Prostate gland (tissue), 2 donors: ENCODE data around the gene PLEKHA7. TPM values are rescaled to one million over a fixed set of nuclear protein-coding genes. Genes with fewer than 3 reads are reported as not detected.
A peak's percentile ranks its signal among the peaks of the same experiment; 100 is the strongest.

Experiments used
- DNase-seq: peaks from one replicate; pipeline ENCODE4 v3.0.0-alpha.2; 2019; ENCODE audit warnings: low spot score
- H3K27ac ChIP-seq, 2 donors: fragments of 200-600 bp; sonication (generic); 2 replicates each; pipeline ENCODE4 v1.5.1; 2017 to 2019
- H3K27me3 ChIP-seq: fragments of 200-600 bp; sonication (generic); replicated peaks from 2 replicates; pipeline ENCODE4 v1.5.1; 2019; ENCODE audit not compliant: insufficient read depth
- H3K36me3 ChIP-seq, 2 donors: fragments of 200-600 bp; sonication (generic); 1 replicate in 1 of 2; 2 replicates in 1 of 2; pipeline versions ENCODE4 v1.5.1 to v1.8.1; 2017 to 2019
- H3K4me1 ChIP-seq: fragments of 200-600 bp; sonication (generic); replicated peaks from 2 replicates; pipeline ENCODE4 v1.5.1; 2019
- H3K4me3 ChIP-seq, 2 donors: fragments of 200-600 bp; sonication (generic); 2 replicates each; pipeline ENCODE4 v1.5.1; 2017 to 2019
- H3K9me3 ChIP-seq: fragments of 200-600 bp; sonication (generic); 2 replicates; pipeline ENCODE4 v1.5.1; 2017
- CTCF ChIP-seq, 4 experiments: fragments of 200-600 bp in 2 of 4; fragments of 450-650 bp in 2 of 4; sonication (generic) in 2 of 4; IDR thresholded peaks; 1 replicate in 3 of 4; 2 replicates in 1 of 4; pipeline ENCODE4 v1.5.1; 2016 to 2019; ENCODE audit warnings: antibody characterized with exemption in 4 of 4, mild to moderate bottlenecking in 2 of 4, moderate library complexity in 2 of 4
- POLR2A ChIP-seq: fragments of 450-650 bp; IDR thresholded peaks from one replicate; pipeline ENCODE4 v1.6.1; 2016; ENCODE audit warnings: antibody characterized with exemption, mild to moderate bottlenecking
- POLR2AphosphoS5 ChIP-seq: sonication (generic); formaldehyde crosslinking; IDR thresholded peaks from one replicate; pipeline ENCODE4 v1.6.1; 2017; ENCODE audit warnings: antibody characterized with exemption
- WGBS: methylation state at CpG from one replicate; pipeline ENCODE4 v1.1.5; 2018; 5-methylcytosine and 5-hydroxymethylcytosine counted together
- intact Hi-C: fragments of 100-400 bp; cut with DNase I; formaldehyde crosslinking; loops from one replicate; pipeline ENCODE4 v1.14.2; 2022
- total RNA-seq, 2 donors: library from RNA; depleted of rRNA; stranded (reverse); fragments of >200 nt; gene quantifications; one replicate each; pipeline ENCODE4 v1.1.0, GENCODE V29; 2016

The PLEKHA7 gene
- total RNA-seq, 2 donors from 2014 or later: 14.6 to 38.3 TPM

GRCh38 chr11:16946477-16947282 lies 67.5 kb downstream of the PLEKHA7 start:
- H3K36me3 ChIP-seq: no peaks in the 10 kb centered on the region
- H3K4me1 ChIP-seq: no peaks in the 10 kb centered on the region
- no peaks in the 10 kb centered on the region for H3K27me3 ChIP-seq
- no peak for DNase-seq
- TF ChIP-seq POLR2AphosphoS5: no peak
- no peak for TF ChIP-seq POLR2A
- no peak for TF ChIP-seq CTCF (IDR thresholded peaks at IDR 0.05)
- no peaks in the 10 kb centered on the region for H3K9me3 ChIP-seq
- WGBS: 71% methylated on average over 6 of the region's 6 CpGs
- intact Hi-C loops: loop anchor here (5.0 kb wide), 1 partner anchor 116 kb away; no protein-coding TSS in a partner anchor
- no peak overlapping the region for H3K4me3 ChIP-seq
- H3K27ac ChIP-seq: no peak overlapping the region

DNA sequence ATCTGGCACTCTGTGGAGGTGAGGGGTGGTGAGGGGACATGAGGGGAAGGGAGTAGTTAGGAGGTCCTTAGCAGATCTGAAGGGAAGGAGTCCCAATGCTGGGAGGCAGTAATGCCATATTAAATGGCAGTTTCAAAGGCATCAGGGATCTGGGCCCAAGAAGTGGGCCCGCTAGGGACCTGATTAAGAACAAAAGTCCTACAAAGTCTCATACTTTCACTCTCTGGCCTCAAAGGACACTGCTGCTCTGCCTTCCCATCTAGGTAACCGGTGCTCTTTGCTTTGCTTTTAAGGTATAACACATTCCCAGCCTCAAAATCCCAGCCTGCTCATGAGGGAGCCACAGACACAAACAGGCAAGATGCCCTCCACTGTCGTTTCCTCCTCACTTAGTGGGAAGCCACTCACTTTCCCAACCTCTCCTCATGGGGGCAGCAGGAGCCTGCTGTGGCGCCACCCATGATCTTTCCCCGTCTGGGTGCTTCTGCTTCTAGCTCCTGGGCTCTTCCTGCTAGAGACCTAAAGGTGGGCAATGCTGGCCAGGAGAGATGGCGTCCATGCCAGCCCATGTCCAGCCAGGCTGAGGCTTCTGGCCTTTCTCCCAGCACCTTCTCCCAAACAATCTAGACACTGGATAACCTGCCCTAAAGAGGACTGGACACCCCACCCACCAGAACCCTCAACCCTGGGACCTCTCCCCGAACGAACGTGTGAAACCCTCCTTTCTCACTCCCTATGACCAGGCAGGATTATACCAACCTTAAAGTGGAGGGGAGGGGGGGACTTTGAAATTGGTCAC lies 68.3 kb downstream of the PLEKHA7 start:
- peak; percentile 62 for DNase-seq
- TF ChIP-seq POLR2AphosphoS5 (no peak), CTCF (IDR thresholded peaks at IDR 0.05) (peak; percentile 11 to 82 (median 54))
- Histone ChIP-seq H3K36me3 (no peaks in the 10 kb centered on the region), H3K4me1 (no peaks in the 10 kb centered on the region), H3K27me3 (no peaks in the 10 kb centered on the region), H3K27ac (no peak overlapping the region), H3K4me3 (no peak overlapping the region), H3K9me3 (no peaks in the 10 kb centered on the region)
- 40% methylated on average over 9 of the region's 9 CpGs for WGBS
- intact Hi-C loops: loop anchor here (5.0 kb wide), 1 partner anchor 116 kb away; no protein-coding TSS in a partner anchor

DNA sequence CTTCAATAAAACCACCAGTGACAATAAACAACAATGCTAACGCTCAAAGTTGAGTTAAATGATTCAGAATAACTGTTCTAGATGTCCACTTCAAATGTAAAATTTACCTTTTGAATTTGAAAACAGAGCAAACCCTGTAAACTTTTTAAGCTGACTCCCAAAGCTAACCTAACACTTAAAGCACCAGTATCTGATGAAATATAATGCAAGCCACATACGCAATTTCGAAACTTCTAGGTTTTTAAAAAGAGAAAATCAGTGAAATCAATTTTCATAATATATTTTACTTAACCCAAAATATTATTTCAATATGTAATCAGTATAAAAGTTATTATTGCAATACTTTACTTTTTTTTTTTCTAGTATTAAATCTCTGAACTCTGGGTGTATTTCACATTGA lies 71.3 kb downstream of the PLEKHA7 start:
- no peaks in the 10 kb centered on the region for H3K36me3 ChIP-seq
- DNase-seq: no peak
- no peaks in the 10 kb centered on the region for H3K9me3 ChIP-seq
- TF ChIP-seq POLR2AphosphoS5 (no peak), POLR2A (no peak), CTCF (IDR thresholded peaks at IDR 0.05) (no peak)
- WGBS: 92% methylated on average over 3 of the region's 3 CpGs
- no peak overlapping the region for H3K4me3 ChIP-seq
- H3K4me1 ChIP-seq: no peaks in the 10 kb centered on the region
- H3K27me3 ChIP-seq: no peaks in the 10 kb centered on the region
- intact Hi-C loops: no loop called here
- no peak overlapping the region for H3K27ac ChIP-seq

- DNase-seq: no peak
- intact Hi-C loops: no loop called here
- 67% methylated on average over 4 of the region's 4 CpGs for WGBS
These were observed 71.9 kb downstream of the PLEKHA7 start for GRCh38 chr11:16942342-16942741.

More at GRCh38 chr11:16942342-16942741, 71.9 kb downstream of the PLEKHA7 start:
- no peaks in the 10 kb centered on the region for H3K36me3 ChIP-seq
- H3K4me1 ChIP-seq: no peaks in the 10 kb centered on the region
- H3K4me3 ChIP-seq: no peak overlapping the region
- no peaks in the 10 kb centered on the region for H3K9me3 ChIP-seq
- H3K27ac ChIP-seq: no peak overlapping the region
- H3K27me3 ChIP-seq: no peaks in the 10 kb centered on the region
- TF ChIP-seq CTCF (IDR thresholded peaks at IDR 0.05): no peak
- no peak for TF ChIP-seq POLR2A
- TF ChIP-seq POLR2AphosphoS5: no peak
